ENCODE results near the gene OR1S2.

OR1S2 gene

DNA sequence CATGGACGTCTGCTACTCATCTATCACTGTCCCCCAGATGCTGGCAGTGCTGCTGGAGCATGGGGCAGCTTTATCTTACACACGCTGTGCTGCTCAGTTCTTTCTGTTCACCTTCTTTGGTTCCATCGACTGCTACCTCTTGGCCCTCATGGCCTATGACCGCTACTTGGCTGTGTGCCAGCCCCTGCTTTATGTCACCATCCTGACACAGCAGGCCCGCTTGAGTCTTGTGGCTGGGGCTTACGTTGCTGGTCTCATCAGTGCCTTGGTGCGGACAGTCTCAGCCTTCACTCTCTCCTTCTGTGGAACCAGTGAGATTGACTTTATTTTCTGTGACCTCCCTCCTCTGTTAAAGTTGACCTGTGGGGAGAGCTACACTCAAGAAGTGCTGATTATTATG, 24.3 kb downstream of the OR1S2 start:
- Histone ChIP-seq H3K4me1 (ENCODE audit: control insufficient read depth in 2 of 2, insufficient read depth in 1 of 2, low read depth in 1 of 2, low read length in 2 of 2) (no peaks in the 10 kb centered on the region), H3K4me2 (ENCODE audit: insufficient read depth, low read length, poor library complexity, severe bottlenecking) (no peak overlapping the region), H3K9ac (ENCODE audit: low read depth, low read length, poor library complexity) (no peak overlapping the region), H2AK5ac (ENCODE audit: low read depth, low read length) (no peak overlapping the region), H2AFZ (ENCODE audit: low read length) (no peak overlapping the region), H2BK12ac (ENCODE audit: low read length) (no peak overlapping the region), H3K4me3 (ENCODE audit: low read length in 2 of 2) (peak overlapping the region in 1 of 2 donors; percentile 13), H3K9me3 (replicated peaks in 1 of 2; ENCODE audit: control insufficient read depth in 2 of 2, insufficient read depth in 1 of 2, low read depth in 1 of 2, low read length in 2 of 2) (no peaks in the 10 kb centered on the region), H3K23ac (ENCODE audit: low read depth, low read length, poor library complexity) (no peak overlapping the region), H3K27me3 (ENCODE audit: control insufficient read depth in 3 of 3, insufficient read depth in 3 of 3, low read depth in 1 of 3, low read length in 3 of 3) (peaks cover 0 to 1% (median 0%) of the 10 kb centered on the region in 3 experiments), H3K18ac (ENCODE audit: low read length) (peak overlapping the region; percentile 2), H4K8ac (ENCODE audit: low read depth, low read length) (no peak overlapping the region), H3K36me3 (replicated peaks in 1 of 2; ENCODE audit: control insufficient read depth in 2 of 2, insufficient read depth in 2 of 2, low read length in 2 of 2) (no peaks in the 10 kb centered on the region), H3K27ac (replicated peaks; ENCODE audit: low read length) (no peak overlapping the region), H3K14ac (ENCODE audit: low read length) (no peak overlapping the region), H3K4ac (ENCODE audit: low read length) (no peak overlapping the region), H4K91ac (ENCODE audit: low read depth, low read length, poor library complexity) (no peak overlapping the region), H2BK120ac (ENCODE audit: low read depth, low read length) (no peak overlapping the region), H3K79me1 (ENCODE audit: low read depth, low read length) (no peaks in the 10 kb centered on the region), H2BK15ac (ENCODE audit: low read length) (no peak overlapping the region), H2BK5ac (ENCODE audit: low read length) (no peak overlapping the region)
- DNase-seq (ENCODE audit: low spot score): no peak
- no CpG with 5 or more reads among the region's 7 CpGs for whole genome bisulfite sequencing, 2 donors (ENCODE audit: extremely low coverage in 2 of 2, insufficient read length in 2 of 2, insufficient replicate concordance in 1 of 2)

GRCh38 chr11:58178444-58178843, 25.5 kb downstream of the OR1S2 start:
- no CpG with 5 or more reads among the region's 6 CpGs for WGBS, 2 donors (ENCODE audit: extremely low coverage in 2 of 2, insufficient read length in 2 of 2, insufficient replicate concordance in 1 of 2)
- no peak overlapping the region for H3K4me3 ChIP-seq (ENCODE audit: low read length in 2 of 2)
- no peak overlapping the region for H3K4ac ChIP-seq (ENCODE audit: low read length)
- no peak overlapping the region for H2AK5ac ChIP-seq (ENCODE audit: low read depth, low read length)
- H2BK120ac ChIP-seq (ENCODE audit: low read depth, low read length): no peak overlapping the region
- no peaks in the 10 kb centered on the region for H3K4me1 ChIP-seq (ENCODE audit: control insufficient read depth in 2 of 2, insufficient read depth in 1 of 2, low read depth in 1 of 2, low read length in 2 of 2)
- no peak overlapping the region for H3K9ac ChIP-seq (ENCODE audit: low read depth, low read length, poor library complexity)
- H3K36me3 ChIP-seq (replicated peaks in 1 of 2; ENCODE audit: control insufficient read depth in 2 of 2, insufficient read depth in 2 of 2, low read length in 2 of 2): no peaks in the 10 kb centered on the region
- no peak overlapping the region for H2BK15ac ChIP-seq (ENCODE audit: low read length)
- H4K91ac ChIP-seq (ENCODE audit: low read depth, low read length, poor library complexity): no peak overlapping the region
- no peak overlapping the region for H2BK12ac ChIP-seq (ENCODE audit: low read length)
- H3K79me1 ChIP-seq (ENCODE audit: low read depth, low read length): no peaks in the 10 kb centered on the region
- no peak overlapping the region for H3K4me2 ChIP-seq (ENCODE audit: insufficient read depth, low read length, poor library complexity, severe bottlenecking)
- no peak overlapping the region for H3K14ac ChIP-seq (ENCODE audit: low read length)
- H3K27ac ChIP-seq (replicated peaks; ENCODE audit: low read length): no peak overlapping the region
- H3K23ac ChIP-seq (ENCODE audit: low read depth, low read length, poor library complexity): no peak overlapping the region
- no peak for DNase-seq (ENCODE audit: low spot score)
- peaks cover 0 to 1% (median 0%) of the 10 kb centered on the region in 3 experiments for H3K27me3 ChIP-seq (ENCODE audit: control insufficient read depth in 3 of 3, insufficient read depth in 3 of 3, low read depth in 1 of 3, low read length in 3 of 3)
- no peaks in the 10 kb centered on the region for H3K9me3 ChIP-seq (replicated peaks in 1 of 2; ENCODE audit: control insufficient read depth in 2 of 2, insufficient read depth in 1 of 2, low read depth in 1 of 2, low read length in 2 of 2)
- no peak overlapping the region for H4K8ac ChIP-seq (ENCODE audit: low read depth, low read length)
- H2AFZ ChIP-seq (ENCODE audit: low read length): no peak overlapping the region
- no peak overlapping the region for H3K18ac ChIP-seq (ENCODE audit: low read length)
- no peak overlapping the region for H2BK5ac ChIP-seq (ENCODE audit: low read length)

DNA sequence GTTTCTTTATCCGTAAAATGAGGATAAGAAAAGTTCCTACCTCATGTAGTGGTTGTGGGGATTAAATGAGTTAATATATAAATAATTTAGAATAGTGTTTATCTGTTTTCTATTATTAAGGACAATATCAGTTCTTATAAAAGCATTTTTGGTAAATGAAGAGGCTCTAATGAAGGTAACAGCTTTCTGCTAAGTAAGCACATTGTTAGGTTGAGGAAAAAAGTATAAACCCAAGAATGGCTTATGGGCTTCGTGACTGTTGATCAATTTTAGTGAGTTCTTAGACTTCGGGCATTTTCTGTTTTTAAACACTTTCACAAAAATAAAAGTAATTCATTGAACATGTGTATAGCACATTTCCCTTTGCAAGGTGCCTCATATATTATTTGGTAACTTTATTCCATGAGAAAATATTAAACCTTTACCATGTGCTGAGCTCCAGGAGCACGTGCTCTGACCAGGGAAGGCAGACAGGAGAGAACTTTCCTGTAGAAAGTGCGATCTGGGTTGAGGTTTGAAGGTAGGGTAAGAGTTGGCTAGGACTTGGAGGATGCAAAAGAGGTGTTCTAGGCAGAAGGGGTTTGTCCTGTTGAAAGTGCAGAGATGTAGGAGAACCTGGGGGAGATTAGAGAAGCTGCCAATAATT, 26.4 kb downstream of the OR1S2 start:
- Histone ChIP-seq H3K27ac (replicated peaks; ENCODE audit: low read length) (no peak overlapping the region), H3K4me1 (ENCODE audit: control insufficient read depth in 2 of 2, insufficient read depth in 1 of 2, low read depth in 1 of 2, low read length in 2 of 2) (no peaks in the 10 kb centered on the region), H3K79me1 (ENCODE audit: low read depth, low read length) (no peaks in the 10 kb centered on the region), H2BK120ac (ENCODE audit: low read depth, low read length) (no peak overlapping the region), H3K4me2 (ENCODE audit: insufficient read depth, low read length, poor library complexity, severe bottlenecking) (no peak overlapping the region), H3K9ac (ENCODE audit: low read depth, low read length, poor library complexity) (no peak overlapping the region), H2AFZ (ENCODE audit: low read length) (no peak overlapping the region), H2BK12ac (ENCODE audit: low read length) (no peak overlapping the region), H3K23ac (ENCODE audit: low read depth, low read length, poor library complexity) (no peak overlapping the region), H3K4ac (ENCODE audit: low read length) (no peak overlapping the region), H4K91ac (ENCODE audit: low read depth, low read length, poor library complexity) (no peak overlapping the region), H3K36me3 (replicated peaks in 1 of 2; ENCODE audit: control insufficient read depth in 2 of 2, insufficient read depth in 2 of 2, low read length in 2 of 2) (no peaks in the 10 kb centered on the region), H2BK5ac (ENCODE audit: low read length) (no peak overlapping the region), H3K4me3 (ENCODE audit: low read length in 2 of 2) (no peak overlapping the region), H3K18ac (ENCODE audit: low read length) (no peak overlapping the region), H4K8ac (ENCODE audit: low read depth, low read length) (no peak overlapping the region), H2AK5ac (ENCODE audit: low read depth, low read length) (no peak overlapping the region), H3K27me3 (ENCODE audit: control insufficient read depth in 3 of 3, insufficient read depth in 3 of 3, low read depth in 1 of 3, low read length in 3 of 3) (peaks cover 0 to 1% (median 0%) of the 10 kb centered on the region in 3 experiments), H2BK15ac (ENCODE audit: low read length) (no peak overlapping the region), H3K9me3 (replicated peaks in 1 of 2; ENCODE audit: control insufficient read depth in 2 of 2, insufficient read depth in 1 of 2, low read depth in 1 of 2, low read length in 2 of 2) (no peaks in the 10 kb centered on the region), H3K14ac (ENCODE audit: low read length) (no peak overlapping the region)
- no peak for DNase-seq (ENCODE audit: low spot score)
- WGBS, 2 donors (ENCODE audit: extremely low coverage in 2 of 2, insufficient read length in 2 of 2, insufficient replicate concordance in 1 of 2): no CpG with 5 or more reads among the region's 5 CpGs

DNA sequence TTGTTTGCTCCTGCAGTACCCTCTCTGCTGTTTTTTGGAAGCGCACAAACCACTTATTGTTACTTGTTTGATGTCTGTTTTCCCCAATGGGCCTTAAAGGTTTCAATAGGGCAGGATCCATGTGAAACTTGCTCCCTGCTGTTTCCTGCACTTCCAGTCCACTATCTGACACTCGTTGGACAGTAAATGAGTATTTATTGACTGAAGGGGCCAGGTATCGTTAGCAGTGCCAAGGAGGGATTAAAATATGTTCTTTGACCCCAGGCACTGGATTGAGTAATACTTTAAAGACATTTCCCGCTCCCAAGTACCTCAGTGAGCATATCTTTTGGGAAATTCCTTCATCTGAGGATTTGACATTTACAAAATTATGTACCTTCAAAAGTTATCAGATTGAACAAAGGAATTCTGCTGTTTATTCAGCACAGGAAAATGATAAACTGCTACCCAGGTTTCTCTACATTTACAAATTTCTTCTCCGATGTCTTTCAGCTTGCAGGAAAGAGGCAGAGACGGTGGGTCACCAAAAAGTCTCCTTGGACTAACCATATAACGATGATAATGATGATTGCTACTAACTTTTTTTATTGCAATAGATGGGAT, 38.3 kb downstream of the OR1S2 start:
- Histone ChIP-seq H2AFZ (ENCODE audit: low read length) (no peak overlapping the region), H3K27ac (replicated peaks; ENCODE audit: low read length) (no peak overlapping the region)
- no peak for DNase-seq (ENCODE audit: low spot score)

More for the DNA sequence above, 38.3 kb downstream of the OR1S2 start:
- H3K23ac ChIP-seq (ENCODE audit: low read depth, low read length, poor library complexity): no peak overlapping the region
- no peak overlapping the region for H2BK120ac ChIP-seq (ENCODE audit: low read depth, low read length)
- no peak overlapping the region for H3K4me2 ChIP-seq (ENCODE audit: insufficient read depth, low read length, poor library complexity, severe bottlenecking)
- H3K14ac ChIP-seq (ENCODE audit: low read length): no peak overlapping the region
- H3K18ac ChIP-seq (ENCODE audit: low read length): no peak overlapping the region
- H2BK5ac ChIP-seq (ENCODE audit: low read length): no peak overlapping the region
- WGBS, 2 donors (ENCODE audit: extremely low coverage in 2 of 2, insufficient read length in 2 of 2, insufficient replicate concordance in 1 of 2): no CpG with 5 or more reads among the region's 7 CpGs
- no peaks in the 10 kb centered on the region for H3K36me3 ChIP-seq (replicated peaks in 1 of 2; ENCODE audit: control insufficient read depth in 2 of 2, insufficient read depth in 2 of 2, low read length in 2 of 2)
- H3K9me3 ChIP-seq (replicated peaks in 1 of 2; ENCODE audit: control insufficient read depth in 2 of 2, insufficient read depth in 1 of 2, low read depth in 1 of 2, low read length in 2 of 2): no peaks in the 10 kb centered on the region
- H3K79me1 ChIP-seq (ENCODE audit: low read depth, low read length): no peaks in the 10 kb centered on the region
- no peak overlapping the region for H2BK12ac ChIP-seq (ENCODE audit: low read length)
- H3K9ac ChIP-seq (ENCODE audit: low read depth, low read length, poor library complexity): no peak overlapping the region
- no peak overlapping the region for H3K4me3 ChIP-seq (ENCODE audit: low read length in 2 of 2)
- H4K8ac ChIP-seq (ENCODE audit: low read depth, low read length): no peak overlapping the region
- no peak overlapping the region for H4K91ac ChIP-seq (ENCODE audit: low read depth, low read length, poor library complexity)
- no peak overlapping the region for H2BK15ac ChIP-seq (ENCODE audit: low read length)
- H2AK5ac ChIP-seq (ENCODE audit: low read depth, low read length): no peak overlapping the region
- no peak overlapping the region for H3K4ac ChIP-seq (ENCODE audit: low read length)
- H3K4me1 ChIP-seq (ENCODE audit: control insufficient read depth in 2 of 2, insufficient read depth in 1 of 2, low read depth in 1 of 2, low read length in 2 of 2): no peaks in the 10 kb centered on the region
- peaks cover 0 to 5% (median 0%) of the 10 kb centered on the region in 3 experiments for H3K27me3 ChIP-seq (ENCODE audit: control insufficient read depth in 3 of 3, insufficient read depth in 3 of 3, low read depth in 1 of 3, low read length in 3 of 3)

Data from neuronal stem cell (in vitro differentiated cells).